Skeletal muscle satellite cell (primary cell): Measurements from ENCODE around the gene GRM8.
"Not testable (repeated sequence)": the region's sequence is repeated elsewhere in the genome, so short reads cannot be mapped to it uniquely, and the experiment has no call there.

Experiments
- H3K27me3 ChIP-seq: 2 replicates; pipeline ENCODE4 v1.7.0; 2013; ENCODE audit warnings: low read length; ENCODE audit not compliant: control insufficient read depth, insufficient read depth
- H3K36me3 ChIP-seq: 2 replicates; pipeline ENCODE4 v1.7.0; 2013; ENCODE audit warnings: mild to moderate bottlenecking, control low read depth, low read length; ENCODE audit not compliant: insufficient read depth
- H3K4me1 ChIP-seq: 2 replicates; pipeline ENCODE4 v1.7.0; 2013; ENCODE audit warnings: low read length; ENCODE audit not compliant: control insufficient read depth, insufficient read depth
- H3K4me2 ChIP-seq: 2 replicates; pipeline ENCODE4 v1.7.0; 2013; ENCODE audit warnings: mild to moderate bottlenecking, low read length
- H3K4me3 ChIP-seq: 2 replicates; pipeline ENCODE4 v1.7.0; 2013; ENCODE audit warnings: low read length
- H3K9ac ChIP-seq: 2 replicates; pipeline ENCODE4 v1.7.0; 2013; ENCODE audit warnings: mild to moderate bottlenecking, low read depth, low read length, moderate library complexity
- H3K9me3 ChIP-seq: replicated peaks from 2 replicates; pipeline ENCODE4 v1.7.0; 2013; ENCODE audit warnings: mild to moderate bottlenecking, control low read depth, low read length

GRM8 gene

DNA sequence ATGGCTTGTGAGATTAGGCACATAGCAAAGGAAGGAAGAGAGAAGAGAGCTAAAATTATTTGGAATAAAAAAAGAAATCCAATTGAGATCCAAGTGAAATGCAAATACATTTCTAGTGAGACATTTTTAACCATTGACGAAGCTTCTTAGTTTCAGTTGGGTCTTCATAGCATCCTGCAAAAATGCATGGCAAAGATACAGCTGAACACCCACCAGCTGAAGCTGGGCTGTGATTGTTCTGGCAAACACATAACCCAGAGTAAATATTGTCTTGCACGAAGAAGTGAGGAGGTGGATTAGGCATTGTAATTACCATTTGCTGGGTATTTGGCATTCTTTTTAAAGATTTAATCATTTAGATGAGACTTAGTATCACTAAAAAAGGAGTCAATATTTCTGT, 409.4 kb downstream of the GRM8 start:
- Histone ChIP-seq H3K27me3 (no peaks in the 10 kb centered on the region), H3K4me3 (no peak overlapping the region), H3K4me2 (no peak overlapping the region), H3K9ac (no peak overlapping the region), H3K4me1 (no peaks in the 10 kb centered on the region), H3K36me3 (no peaks in the 10 kb centered on the region), H3K9me3 (no peaks in the 10 kb centered on the region)

DNA sequence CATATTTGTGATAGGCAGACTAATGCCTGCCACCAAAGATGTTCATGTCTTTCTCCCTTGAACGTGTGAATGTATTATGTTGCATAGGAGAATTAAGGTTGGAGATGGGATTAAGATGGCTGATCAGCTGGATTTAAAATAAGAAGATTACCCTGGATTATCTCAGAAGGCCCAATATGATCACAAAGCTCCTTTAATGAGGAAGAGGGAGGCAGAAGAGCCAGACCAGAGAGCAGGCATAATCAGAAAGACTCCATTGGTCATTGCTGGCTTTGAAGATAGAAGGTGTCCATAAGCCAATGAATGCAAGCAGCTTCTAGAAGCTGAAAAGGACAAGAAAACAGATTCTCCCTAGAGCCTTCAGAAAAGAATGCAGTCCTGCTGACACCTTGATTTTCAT, 410.3 kb downstream of the GRM8 start:
- H3K27me3 ChIP-seq, result no peaks in the 10 kb centered on the region
- no peak overlapping the region for H3K4me2 ChIP-seq
- H3K4me3 ChIP-seq, result no peak overlapping the region
- no peak overlapping the region for H3K9ac ChIP-seq
- H3K36me3 ChIP-seq, result no peaks in the 10 kb centered on the region
- H3K4me1 ChIP-seq, result no peaks in the 10 kb centered on the region
- no peaks in the 10 kb centered on the region for H3K9me3 ChIP-seq

DNA sequence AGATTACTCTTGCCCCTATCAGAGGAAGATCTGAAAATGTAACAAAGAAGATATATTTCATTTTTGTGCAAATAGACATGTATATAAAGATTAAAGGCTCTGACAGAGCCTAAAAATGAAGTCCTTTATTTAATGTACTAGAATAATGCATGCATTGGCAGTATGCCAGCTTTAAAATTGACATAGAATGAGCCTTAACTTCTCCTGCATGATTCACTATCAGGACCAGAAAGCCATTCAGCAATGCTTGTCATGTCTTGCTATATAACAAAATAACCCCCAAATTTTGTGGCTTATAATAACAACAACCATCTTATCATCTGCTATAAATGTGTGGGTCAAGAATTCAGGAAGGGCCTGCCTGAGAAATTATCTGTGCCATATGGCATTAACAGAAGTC, 411.9 kb downstream of the GRM8 start:
- Histone ChIP-seq H3K9ac (no peak overlapping the region), H3K9me3 (no peaks in the 10 kb centered on the region), H3K4me1 (no peaks in the 10 kb centered on the region), H3K4me3 (no peak overlapping the region), H3K36me3 (no peaks in the 10 kb centered on the region), H3K4me2 (no peak overlapping the region), H3K27me3 (no peaks in the 10 kb centered on the region)

DNA sequence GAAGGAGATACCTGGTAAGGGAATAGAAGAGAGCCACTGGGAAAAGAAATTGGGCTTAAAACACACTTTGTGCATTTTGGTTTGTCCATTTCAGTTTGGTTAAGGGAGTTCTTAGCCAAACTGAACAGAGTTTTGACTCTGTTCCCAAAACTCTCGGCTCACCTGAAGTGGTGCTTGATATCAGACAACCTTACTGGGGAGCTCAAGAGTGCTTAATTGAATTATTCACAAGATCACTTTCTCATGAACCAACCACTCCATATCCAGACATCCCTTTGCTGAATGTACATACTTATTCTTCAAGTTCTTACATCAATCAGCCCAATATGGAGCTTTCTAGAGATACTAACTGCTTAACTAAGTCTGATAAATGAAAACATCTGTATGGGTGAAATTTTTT, 413.1 kb downstream of the GRM8 start:
- no peak overlapping the region for H3K9ac ChIP-seq
- no peaks in the 10 kb centered on the region for H3K4me1 ChIP-seq
- H3K27me3 ChIP-seq, result no peaks in the 10 kb centered on the region
- no peak overlapping the region for H3K4me3 ChIP-seq
- no peak overlapping the region for H3K4me2 ChIP-seq
- H3K9me3 ChIP-seq, result no peaks in the 10 kb centered on the region
- no peaks in the 10 kb centered on the region for H3K36me3 ChIP-seq

DNA sequence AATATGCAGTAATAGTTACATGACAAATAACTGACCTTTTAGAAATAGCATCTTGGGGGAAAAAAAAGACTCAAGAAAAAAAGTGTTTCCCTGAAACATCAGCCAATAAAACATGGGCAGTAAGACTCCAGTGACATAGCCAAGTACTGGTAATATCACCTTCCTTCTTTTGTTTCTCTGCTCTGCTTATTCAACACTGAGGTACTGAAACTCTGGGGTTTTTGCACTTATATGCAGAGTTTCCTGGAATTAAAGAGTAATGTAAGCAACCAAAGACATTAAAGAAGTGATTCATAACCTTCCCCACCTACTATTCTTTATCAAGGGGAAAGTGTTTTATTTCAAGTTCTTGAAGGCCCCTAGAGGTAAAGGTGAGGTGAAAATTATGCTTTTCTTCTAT, 414.5 kb downstream of the GRM8 start:
- Histone ChIP-seq H3K9me3 (no peaks in the 10 kb centered on the region), H3K4me3 (no peak overlapping the region), H3K36me3 (no peaks in the 10 kb centered on the region), H3K4me1 (no peaks in the 10 kb centered on the region), H3K27me3 (no peaks in the 10 kb centered on the region), H3K9ac (no peak overlapping the region), H3K4me2 (no peak overlapping the region)

DNA sequence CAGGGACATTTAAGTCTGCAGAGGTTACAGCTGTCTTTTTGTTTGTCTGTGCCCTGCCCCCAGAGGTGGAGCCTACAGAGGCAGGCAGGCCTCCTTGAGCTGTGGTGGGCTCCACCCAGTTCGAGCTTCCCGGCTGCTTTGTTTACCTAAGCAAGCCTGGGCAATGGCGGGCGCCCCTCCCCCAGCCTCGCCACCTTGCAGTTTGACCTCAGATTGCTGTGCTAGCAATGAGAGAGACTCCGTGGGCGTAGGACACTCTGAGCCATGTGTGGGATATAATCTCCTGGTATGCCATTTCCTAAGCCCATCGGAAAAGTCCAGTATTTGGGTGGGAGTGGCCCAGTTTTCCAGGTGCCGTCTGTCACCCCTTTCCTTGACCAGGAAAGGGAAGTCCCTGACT, 421.5 kb downstream of the GRM8 start:
- H3K9ac ChIP-seq, H3K36me3 ChIP-seq, H3K4me1 ChIP-seq, H3K27me3 ChIP-seq, H3K4me3 ChIP-seq, H3K9me3 ChIP-seq, H3K4me2 ChIP-seq: not testable (repeated sequence)

DNA sequence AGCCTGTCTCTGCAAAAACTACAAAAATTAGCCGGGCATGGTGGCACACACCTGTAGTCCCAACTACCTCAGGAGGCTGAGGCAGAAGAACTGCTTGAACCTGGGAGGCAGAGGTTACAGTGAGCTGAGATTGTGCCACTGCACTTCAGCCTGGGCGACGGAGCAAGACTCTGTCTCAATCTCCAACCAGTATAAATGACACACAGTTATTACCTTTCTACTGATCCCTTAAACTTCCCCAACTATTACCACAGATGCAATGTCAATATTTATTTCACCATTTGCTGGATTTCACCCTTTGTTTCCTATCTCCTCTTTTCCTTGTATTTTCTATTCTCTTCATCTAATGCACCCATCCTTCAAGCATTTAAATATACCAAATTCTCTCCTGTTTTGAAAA, 431.8 kb downstream of the GRM8 start:
- H3K4me2 ChIP-seq, result no peak overlapping the region
- no peaks in the 10 kb centered on the region for H3K36me3 ChIP-seq
- no peaks in the 10 kb centered on the region for H3K9me3 ChIP-seq
- H3K27me3 ChIP-seq, result no peaks in the 10 kb centered on the region
- H3K4me3 ChIP-seq, result no peak overlapping the region
- no peaks in the 10 kb centered on the region for H3K4me1 ChIP-seq
- no peak overlapping the region for H3K9ac ChIP-seq

DNA sequence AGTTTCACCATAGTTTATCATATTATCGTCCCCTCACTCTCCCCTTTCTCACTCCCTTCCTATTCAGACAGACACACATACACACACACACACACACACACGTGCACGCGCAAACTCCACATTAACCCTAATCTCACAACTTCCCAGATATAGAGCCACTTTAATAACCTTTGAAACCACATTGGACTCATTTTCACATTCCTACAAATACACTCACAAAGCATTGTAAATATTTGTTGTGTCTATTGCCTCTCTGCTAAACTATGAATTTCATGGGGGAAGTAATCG, 433.6 kb downstream of the GRM8 start:
- Histone ChIP-seq H3K9ac (no peak overlapping the region), H3K4me1 (no peaks in the 10 kb centered on the region), H3K4me3 (no peak overlapping the region), H3K27me3 (no peaks in the 10 kb centered on the region), H3K9me3 (no peaks in the 10 kb centered on the region), H3K4me2 (no peak overlapping the region), H3K36me3 (no peaks in the 10 kb centered on the region)

DNA sequence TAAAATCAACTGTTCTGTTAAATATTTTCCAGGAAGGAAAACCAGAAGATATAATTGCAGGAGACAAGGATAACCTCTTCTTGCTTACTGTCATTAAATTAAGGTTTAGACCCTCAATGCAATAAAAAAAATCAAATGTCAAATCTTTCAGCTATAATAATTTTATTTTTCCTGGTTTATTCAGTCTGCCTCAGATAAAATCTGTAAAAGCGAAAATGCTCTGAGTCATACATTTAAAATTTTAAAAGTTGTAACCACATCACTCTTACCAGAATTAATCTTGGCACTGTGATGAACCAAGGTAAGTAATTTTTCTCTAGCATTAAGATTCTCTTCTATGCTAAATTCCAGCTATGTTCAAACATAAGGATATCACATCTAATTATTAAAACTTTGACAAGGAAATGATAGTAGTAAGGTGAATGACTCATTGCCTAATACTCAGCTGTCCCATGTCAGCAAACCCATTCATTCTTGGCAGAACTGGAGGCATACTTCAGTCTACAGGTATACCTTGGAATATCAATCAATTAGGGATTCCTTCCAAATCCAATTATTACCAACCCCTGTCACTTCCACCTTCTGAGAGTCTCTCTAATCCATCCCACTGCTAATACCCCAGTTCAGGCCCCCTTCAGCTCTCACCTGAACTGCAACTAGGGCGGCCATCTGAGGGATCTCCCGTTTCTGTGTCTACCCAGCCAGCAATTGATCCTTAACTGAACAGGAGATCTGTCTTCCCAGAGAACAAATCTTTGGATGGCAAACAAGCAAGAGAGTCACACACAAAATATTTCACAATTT, 434.1 kb downstream of the GRM8 start:
- Histone ChIP-seq H3K4me3 (no peak overlapping the region), H3K4me1 (no peaks in the 10 kb centered on the region), H3K9me3 (no peaks in the 10 kb centered on the region), H3K27me3 (no peaks in the 10 kb centered on the region), H3K9ac (no peak overlapping the region), H3K4me2 (no peak overlapping the region), H3K36me3 (no peaks in the 10 kb centered on the region)

DNA sequence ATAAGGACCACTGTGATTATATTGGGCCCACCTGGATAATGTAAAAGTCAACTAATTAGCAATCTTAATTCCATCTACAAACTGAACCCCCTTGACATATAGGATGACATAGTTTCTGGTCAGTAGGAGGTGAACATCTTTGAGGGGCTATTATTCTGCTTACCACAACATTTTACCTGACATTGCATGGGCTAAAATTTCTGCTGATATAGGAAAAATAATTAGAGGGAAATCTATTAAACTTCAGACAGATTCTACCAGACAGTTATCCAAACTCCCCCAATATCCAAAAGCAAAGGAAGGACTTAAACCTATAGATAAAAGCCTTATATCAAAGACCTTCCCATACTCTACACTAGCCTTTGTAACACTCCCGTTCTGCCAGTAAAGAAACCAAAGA, 443.6 kb downstream of the GRM8 start:
- no peak overlapping the region for H3K4me2 ChIP-seq
- no peak overlapping the region for H3K4me3 ChIP-seq
- H3K4me1 ChIP-seq, result no peaks in the 10 kb centered on the region
- no peaks in the 10 kb centered on the region for H3K27me3 ChIP-seq
- no peak overlapping the region for H3K9ac ChIP-seq
- H3K9me3 ChIP-seq, result no peaks in the 10 kb centered on the region
- H3K36me3 ChIP-seq, result no peaks in the 10 kb centered on the region

DNA sequence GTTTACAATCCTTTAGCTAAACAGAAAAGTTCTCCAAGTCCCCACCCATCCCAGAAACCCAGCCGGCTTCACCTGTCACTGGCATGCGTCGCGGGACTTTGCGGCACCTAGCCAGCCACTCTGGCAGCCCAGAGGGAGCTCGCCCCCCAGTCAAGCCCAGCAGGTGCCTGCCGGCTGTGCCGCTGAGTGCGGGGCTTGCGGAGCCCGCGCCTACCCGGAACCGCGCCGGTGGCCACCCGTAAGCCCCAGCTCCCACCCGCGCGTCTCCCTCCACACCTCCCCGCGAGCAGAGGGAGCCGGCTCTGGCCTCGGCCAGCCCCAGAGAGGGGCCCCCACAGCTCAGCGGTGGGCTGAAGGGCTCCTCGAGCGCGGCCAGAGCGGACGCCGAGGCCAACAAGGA, 446.1 kb downstream of the GRM8 start:
- Histone ChIP-seq H3K9me3 (no peaks in the 10 kb centered on the region), H3K4me2 (no peak overlapping the region), H3K9ac (no peak overlapping the region), H3K4me1 (no peaks in the 10 kb centered on the region), H3K36me3 (no peaks in the 10 kb centered on the region), H3K27me3 (no peaks in the 10 kb centered on the region), H3K4me3 (no peak overlapping the region)

DNA sequence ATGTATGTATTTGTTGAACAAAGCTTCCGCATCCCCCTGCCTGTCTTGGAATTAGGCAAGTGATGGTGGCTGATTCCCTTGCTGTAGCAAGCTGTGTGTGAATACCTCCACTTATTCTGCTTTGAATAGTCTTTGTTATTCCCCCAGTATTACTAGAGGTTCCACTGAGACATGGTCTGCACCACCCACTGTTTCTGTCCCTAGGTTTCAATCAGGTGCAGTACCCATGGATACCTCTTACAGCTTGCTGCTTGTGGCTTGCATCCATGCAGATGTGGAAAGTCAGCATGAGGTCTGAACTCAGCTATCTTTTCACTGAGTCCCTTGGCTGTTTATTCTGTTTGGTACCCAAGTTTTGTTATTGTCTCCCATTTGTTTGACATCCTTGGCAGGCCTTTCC, 447.4 kb downstream of the GRM8 start:
- no peak overlapping the region for H3K9ac ChIP-seq
- H3K4me1 ChIP-seq, result no peaks in the 10 kb centered on the region
- H3K4me2 ChIP-seq, result no peak overlapping the region
- H3K27me3 ChIP-seq, result no peaks in the 10 kb centered on the region
- no peaks in the 10 kb centered on the region for H3K9me3 ChIP-seq
- no peaks in the 10 kb centered on the region for H3K36me3 ChIP-seq
- no peak overlapping the region for H3K4me3 ChIP-seq
